GM21723 (cell line): ENCODE measurements around the gene CSF1R.
A peak's percentile ranks its signal among the peaks of the same experiment; 100 is the strongest.
"Not testable (repeated sequence)": the region's sequence is repeated elsewhere in the genome, so short reads cannot be mapped to it uniquely, and the experiment has no call there.

ENCODE experiments used
- ATAC-seq: cut with Tn5 transposase; IDR thresholded peaks from one replicate; pipeline ENCODE4 v1.9.1; 2021; ENCODE audit warnings: mild to moderate bottlenecking, moderate library complexity; ENCODE audit not compliant: unreplicated experiment

The CSF1R gene

GRCh38 chr5:150056075-150056443 lies 30.3 kb downstream of the CSF1R start:
- no peak for ATAC-seq

DNA sequence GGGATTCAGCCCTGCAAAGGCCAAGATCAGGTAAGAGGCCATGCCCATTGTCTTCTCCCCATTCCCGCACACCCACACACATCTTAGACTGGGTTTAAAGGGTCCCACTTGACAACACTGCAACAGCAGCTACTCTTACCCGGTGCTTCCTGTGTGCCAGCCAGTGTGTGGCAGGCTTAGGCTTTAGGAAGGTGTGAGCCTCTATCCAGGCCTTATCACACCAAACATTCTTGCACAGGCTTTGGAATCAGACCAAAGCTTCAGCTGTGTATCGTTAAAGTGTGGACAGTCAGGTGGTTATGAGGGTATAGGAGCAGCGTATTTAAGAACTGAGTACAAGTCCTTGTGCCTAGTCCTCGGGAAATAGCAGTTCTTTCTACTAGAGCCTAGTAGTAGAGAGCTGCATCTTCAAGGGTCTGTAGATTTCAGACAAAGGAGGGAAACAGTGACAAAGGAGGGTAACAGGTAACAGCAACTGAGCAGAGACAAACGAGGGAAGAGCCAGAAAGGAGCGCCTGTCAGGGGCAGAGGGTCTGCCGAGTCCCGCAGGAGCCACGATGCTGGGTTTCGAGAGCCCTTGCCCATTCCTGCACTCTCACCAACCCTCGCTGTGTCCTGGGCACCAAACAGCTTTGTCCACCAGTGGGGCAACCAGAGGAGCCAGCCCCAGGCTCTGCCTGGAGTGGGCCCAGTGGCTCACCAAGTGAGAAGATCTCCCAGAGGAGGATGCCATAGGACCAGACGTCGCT lies 30.9 kb downstream of the CSF1R start:
- ATAC-seq, result no peak

DNA sequence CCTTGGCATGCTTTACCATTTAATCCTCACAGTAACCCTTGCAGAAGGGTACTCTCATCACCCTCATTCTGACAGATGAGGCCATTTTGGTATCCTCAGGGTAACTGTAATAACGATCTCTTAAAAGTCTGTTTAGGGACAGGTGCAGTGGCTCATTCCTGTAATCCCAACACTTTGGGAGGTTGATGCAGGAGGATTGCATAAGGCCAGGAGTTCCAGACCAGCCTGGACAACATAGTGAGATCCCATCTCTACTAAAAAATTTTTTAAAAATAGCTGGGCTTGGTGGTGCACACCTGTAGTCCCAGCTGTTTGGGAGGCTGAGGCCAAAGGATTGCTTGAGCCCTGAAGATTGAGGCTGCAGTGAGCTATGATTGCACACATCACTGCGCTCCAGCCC lies 31.8 kb downstream of the CSF1R start:
- ATAC-seq, result no peak

GRCh38 chr5:150053713-150054392 lies 32.5 kb downstream of the CSF1R start:
- no peak for ATAC-seq

DNA sequence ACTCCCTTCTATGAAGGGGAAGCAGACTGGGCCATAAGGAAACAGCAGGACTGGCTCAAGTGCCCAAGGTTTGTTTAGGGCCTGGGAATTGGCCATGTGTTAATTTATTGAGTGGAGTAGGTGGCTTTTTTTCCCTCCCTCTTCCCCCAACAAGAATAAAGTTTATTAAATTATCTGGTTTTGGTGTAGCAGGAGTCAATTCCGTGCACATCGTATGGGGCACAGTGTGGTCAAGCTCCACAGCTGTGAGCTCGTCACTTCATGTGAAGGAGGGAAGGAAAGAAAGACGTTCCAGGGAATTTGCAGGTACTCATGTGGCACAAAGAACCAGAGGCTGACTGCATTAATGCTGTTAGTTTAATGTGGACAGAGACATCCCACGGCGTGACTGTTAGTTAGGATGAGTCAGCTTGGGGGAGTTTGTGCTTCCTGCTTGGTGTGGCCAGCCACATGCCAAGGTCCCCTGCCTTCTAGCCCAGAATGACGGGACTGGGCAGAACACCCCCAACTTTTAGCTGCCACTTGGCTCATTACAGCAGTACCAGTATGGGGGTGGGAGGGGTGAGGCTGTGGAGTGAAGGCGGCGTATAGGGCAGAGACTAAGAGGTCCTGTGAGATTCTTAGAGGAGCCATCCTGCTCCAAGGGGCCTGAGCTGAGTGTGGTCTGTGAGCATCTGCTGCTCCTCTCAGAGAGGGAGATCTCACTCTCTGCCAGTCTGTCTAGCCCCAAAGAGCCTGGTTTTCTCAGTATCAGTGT lies 33.2 kb downstream of the CSF1R start:
- no peak for ATAC-seq

DNA sequence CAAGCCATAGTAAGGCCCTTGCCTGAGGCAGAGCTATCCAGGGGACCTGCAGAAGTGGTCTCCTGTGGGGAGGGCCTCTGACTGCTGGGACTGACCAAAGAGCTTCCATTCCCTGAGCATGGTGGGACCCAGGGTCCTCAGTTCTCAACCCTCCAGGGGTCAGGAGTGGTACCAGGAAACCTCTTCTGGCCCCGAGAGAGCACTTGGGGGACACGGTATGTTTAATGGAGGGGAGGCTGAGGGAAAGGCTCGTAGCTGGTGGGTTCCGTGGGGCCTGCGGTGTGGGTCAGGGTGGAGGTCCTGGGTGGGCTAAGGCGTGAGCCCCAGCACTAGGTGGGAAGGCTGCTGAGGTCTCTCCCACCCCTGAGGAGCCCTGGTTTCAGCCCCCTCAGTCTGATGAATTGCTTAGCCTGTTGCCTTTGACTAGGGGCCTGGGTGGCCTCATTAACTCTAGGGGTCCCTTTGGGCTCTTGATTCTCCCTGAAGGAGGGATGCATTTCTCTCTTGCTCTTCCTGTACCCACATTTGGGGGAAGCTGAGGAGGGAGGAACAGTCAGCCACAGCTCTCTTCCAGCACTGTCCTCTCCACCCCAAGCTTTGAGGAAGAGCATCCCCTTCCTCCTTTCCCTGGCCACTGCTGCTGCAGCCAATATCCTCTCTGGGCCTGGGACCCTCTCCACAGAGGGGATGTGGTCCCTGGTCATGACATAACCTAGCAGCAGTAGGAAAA lies 34.0 kb downstream of the CSF1R start:
- no peak for ATAC-seq

DNA sequence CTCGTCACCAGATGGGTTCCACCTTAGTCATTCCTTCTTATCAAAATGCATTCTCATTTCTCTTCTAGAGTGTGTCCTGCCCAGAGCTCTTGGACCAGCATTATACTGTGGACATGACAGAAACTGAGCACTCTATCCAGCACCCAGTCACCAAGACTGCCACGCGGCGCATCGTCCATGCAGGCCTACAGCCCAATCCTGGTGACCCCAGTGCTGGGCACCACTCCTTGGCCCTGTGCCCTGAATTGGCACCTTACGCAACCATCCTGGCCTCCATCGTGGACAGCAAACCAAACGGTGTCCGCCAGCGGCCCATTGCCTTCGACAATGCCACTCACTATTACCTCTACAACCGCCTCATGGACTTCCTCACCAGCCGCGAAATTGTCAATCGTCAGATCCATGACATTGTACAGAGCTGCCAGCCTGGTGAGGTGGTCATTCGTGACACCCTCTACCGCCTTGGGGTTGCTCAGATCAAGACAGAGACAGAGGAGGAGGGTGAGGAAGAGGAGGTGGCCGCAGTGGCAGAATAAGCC lies 34.6 kb downstream of the CSF1R start:
- no peak for ATAC-seq

DNA sequence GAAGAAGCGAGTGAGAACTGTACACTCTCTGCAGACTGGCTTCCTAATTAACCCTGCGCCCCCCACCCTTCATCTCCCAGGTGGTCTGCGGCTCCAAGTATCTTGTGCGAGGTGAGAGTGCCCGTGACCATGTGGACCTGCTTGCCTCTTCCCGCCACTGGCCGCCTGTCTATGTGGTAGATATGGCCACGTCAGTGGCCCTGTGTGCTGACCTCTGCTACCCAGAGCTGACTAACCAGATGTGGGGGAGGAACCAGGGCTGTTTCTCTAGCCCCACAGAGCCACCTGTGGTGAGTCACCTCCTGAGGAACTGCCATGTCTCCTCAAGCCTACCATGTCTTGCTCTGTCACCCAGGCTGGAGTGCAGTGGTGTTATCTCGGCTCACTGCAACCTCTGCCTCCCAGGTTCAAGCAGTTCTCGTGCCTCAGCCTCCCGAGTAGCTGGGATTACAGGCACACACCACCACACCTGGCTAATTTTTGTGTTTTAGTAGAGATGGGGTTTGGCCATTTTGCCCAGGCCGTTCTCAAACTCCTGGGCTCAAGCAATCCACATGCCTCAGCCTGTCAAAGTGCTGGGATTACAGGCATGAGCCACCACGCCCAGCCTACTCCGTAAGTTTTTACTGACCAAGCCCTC lies 36.1 kb downstream of the CSF1R start:
- ATAC-seq, result not testable (repeated sequence)

DNA sequence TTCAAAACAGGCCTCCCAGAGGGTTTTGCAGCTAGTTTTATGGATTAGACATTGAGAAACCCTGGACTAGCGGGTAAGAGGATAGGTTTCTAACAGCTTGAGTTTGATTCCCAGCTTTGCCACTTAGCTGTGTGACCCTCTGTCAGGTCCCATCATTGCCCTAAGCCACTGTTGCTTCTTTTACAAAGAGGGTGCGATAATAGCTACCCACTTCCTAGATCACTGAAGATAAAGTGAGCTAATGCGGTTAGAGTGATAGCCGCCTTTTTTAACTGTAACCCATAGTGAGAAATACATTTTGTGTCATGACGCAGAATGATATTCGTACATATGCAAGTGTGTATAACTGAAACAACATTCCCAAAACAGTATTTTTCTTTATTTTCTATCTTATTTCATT lies 40.3 kb downstream of the CSF1R start:
- ATAC-seq, result no peak

DNA sequence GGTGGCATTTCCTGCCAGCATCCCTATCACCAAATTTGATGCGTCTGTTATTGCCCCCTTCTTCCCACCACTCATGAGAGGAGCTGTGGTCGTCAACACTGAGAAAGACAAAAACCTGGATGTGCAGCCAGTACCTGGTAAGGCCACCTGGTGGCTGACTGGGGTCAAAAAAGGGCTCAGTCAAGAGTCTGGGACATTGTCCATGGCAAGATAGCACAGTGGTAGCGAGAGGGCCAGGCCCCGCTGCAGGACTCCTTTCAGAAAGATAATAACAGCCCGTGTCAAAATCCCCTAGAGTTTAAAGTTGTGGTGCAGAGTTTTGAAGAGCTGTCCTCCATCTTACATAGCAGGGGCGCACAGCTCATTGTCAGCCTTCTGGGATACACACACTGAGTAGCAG lies 40.8 kb downstream of the CSF1R start:
- no peak for ATAC-seq

DNA sequence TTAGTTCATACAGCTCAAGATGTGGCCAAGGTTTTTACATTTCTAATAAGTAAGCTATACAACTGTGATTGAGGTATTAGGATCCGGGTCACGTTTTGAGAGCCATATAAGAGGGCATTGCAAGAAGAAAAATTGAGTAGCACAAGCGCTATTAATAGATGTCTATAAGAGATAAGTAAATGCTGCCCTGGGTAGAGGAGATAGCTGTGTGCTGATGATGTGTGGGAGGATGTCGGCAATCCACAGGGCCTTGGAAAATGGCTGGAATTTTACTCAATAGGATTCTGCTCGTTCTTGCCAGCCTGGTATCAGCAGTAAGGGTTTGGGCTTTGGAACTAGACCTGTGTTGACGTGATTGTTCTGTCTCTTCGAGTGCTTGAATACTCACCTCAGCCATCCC lies 41.6 kb downstream of the CSF1R start:
- ATAC-seq, result no peak

DNA sequence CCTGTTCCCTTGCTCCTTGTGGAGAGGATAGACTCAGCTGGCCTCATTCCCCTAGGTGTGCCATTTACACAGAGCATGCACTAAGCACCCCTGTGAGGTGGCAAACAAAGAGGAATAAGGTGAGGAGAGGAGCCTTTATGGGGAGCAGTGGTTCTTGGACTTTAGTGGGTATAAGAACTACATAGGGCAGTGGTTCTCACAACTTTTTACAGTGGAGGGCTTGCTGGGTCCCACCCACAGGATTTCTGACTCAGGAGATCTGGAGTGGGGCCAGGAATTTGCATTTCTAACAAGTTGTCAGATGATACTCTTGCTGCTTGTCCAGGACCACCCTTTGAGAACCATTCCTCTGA lies 42.0 kb downstream of the CSF1R start:
- no peak for ATAC-seq

GRCh38 chr5:150043657-150044328 lies 42.6 kb downstream of the CSF1R start:
- ATAC-seq, result no peak

DNA sequence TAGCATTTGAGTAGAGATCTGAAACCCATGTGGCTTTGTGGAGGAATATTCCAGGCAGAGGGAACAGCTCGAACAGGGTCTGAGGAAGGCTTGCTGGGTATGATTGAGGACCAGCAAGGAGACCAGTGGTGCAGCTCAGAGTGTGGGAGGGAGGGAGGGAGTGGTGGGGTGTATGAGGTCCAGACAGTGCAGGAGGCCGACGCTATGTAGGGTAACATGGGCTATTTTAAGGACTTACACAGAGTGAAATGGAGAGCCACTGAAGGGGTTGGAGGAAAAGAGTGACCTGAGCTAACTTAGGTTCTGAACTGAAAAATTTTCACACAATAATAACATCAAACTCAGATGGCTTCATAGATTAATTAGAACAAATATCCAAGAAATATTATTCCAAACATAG lies 43.9 kb downstream of the CSF1R start:
- ATAC-seq, result no peak

DNA sequence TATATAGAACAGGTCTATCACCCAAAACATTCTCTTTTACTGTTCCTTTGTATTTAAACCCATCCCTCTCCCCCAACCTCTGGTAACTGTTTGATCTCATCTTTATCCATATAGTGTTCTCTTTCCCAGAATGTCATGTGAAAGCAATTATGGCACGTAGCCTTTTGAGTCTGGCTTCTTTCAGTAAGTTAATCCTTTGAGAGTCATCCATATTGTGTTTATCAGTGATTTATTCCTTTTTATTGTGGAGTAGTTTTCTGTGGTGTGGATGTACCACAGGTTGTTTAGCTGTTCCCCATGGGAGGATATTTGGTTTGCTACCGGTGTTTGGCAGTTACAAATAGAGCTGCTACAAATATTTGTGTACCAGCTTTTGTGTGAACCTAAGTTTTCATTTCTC lies 47.8 kb downstream of the CSF1R start:
- no peak for ATAC-seq

- ATAC-seq, result no peak
These were observed 49.8 kb downstream of the CSF1R start for GRCh38 chr5:150036513-150036912.

DNA sequence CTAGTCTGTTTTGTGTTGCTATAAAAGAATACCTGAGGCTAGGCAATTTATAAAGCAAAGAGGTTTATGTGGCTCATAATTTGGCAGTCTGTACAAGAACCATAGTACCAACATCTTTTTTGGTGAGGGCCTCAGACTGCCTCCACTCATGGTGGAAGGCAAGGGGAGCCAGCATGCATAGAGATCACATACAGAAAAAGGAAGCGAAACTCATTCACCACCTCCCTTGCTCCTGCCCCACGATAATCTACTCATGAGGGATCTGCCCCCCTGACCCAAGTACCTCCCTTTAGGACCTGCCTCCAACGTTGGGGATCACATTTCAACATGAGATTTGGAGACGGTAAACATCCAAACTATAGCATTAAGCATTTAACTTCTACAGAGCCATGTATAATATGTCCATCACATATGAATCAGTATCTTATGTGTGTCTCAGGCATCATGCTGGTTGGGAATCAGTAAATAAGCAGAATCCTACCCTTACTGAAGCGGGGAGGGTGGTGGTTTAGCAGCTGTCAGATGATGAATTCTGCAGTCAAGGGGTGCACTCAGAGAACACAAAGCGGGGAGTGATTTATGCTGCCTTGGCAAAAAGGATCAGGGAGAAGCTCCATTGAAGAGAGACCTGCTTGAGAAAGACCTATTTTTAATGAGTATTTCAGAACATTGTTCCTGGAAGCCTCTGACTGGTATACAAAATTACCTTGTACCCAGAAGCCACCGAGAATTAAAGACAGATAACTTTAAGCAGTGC lies 51.0 kb downstream of the CSF1R start:
- ATAC-seq, result peak; percentile 99

- no peak for ATAC-seq
These were observed 51.7 kb downstream of the CSF1R start for GRCh38 chr5:150034662-150035061.

DNA sequence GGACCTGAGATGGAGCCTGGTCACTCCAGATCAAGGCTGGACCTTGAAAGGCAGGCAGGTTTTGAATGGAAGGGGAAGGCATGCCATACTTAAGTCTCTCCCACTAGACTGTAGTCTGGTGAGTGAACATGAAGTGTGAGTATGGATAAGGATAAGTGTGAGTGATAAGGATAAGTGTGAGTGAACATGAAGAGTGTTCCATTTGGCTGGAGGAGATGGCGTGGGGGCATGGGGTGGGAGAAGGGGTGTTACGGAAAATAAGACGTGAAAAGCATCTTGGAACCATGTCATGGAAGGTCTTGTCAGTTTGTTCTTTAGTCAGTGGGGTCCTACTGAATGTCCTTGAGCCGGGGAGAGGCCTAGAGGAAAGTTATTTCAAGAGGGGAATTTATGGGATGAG lies 53.0 kb downstream of the CSF1R start:
- no peak for ATAC-seq
